WERI-Rb-1 (cell line): ENCODE data around the gene KLLN.
"Not testable (repeated sequence)": the region's sequence is repeated elsewhere in the genome, so short reads cannot be mapped to it uniquely, and the experiment has no call there.

Experiments used
- DNase-seq: peaks from one replicate; pipeline ENCODE4 v3.0.0-alpha.2; 2020
- H3K27ac ChIP-seq: fragments of 250-450 bp; sonication (Bioruptor Pico); 2 replicates; pipeline ENCODE4 v1.5.1; 2020; ENCODE audit warnings: mild to moderate bottlenecking, moderate library complexity
- H3K27me3 ChIP-seq: fragments of 250-450 bp; sonication (Bioruptor Pico); 2 replicates; pipeline ENCODE4 v1.5.1; 2021; ENCODE audit warnings: mild to moderate bottlenecking, low read depth, moderate library complexity; ENCODE audit not compliant: insufficient read depth, severe bottlenecking
- H3K36me3 ChIP-seq: fragments of 250-450 bp; sonication (Bioruptor Pico); 2 replicates; pipeline ENCODE4 v1.5.1; 2020; ENCODE audit warnings: mild to moderate bottlenecking, moderate library complexity
- H3K4me3 ChIP-seq: 2 replicates; pipeline ENCODE4 v1.5.1; 2011; ENCODE audit warnings: low read depth, mild to moderate bottlenecking, control low read depth, low read length
- H3K9me3 ChIP-seq: fragments of 250-450 bp; sonication (Bioruptor Pico); 2 replicates; pipeline ENCODE4 v1.5.1; 2021; ENCODE audit warnings: mild to moderate bottlenecking, moderate library complexity; ENCODE audit not compliant: severe bottlenecking
- CTCF ChIP-seq: IDR thresholded peaks from 2 replicates; pipeline ENCODE4 v1.5.1; 2011; ENCODE audit warnings: low read depth, mild to moderate bottlenecking, control low read depth, inconsistent platforms, low read length

The KLLN gene

GRCh38 chr10:87887146-87887545 is 23.8 kb upstream of the KLLN start:
- no peak overlapping the region for H3K4me3 ChIP-seq
- H3K36me3 ChIP-seq = peaks cover 4% of the 10 kb centered on the region; the same call in 1 of the 2 replicates
- no peak for DNase-seq

DNA sequence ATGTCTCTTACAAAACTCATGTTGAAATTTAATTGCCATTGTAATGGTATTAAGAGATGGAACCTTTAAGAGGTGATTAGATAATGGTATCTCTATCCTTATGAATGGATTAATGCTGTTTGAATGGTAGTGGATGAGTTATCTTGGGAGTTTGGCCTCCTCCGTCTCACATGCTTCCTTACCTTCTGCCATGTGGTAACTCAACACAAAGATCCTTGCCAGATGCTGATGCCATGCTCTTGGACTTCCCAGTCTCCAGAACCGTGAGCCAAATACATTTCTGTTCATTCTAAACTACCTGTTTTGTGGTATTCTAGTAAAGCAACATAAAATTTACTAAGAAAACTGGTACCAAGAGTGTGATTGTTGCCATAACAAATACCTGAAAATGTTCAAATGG is 23.3 kb upstream of the KLLN start:
- no peak for DNase-seq
- no peak overlapping the region for H3K27ac ChIP-seq
- TF ChIP-seq CTCF = no peak
- no peak overlapping the region for H3K4me3 ChIP-seq
- no peaks in the 10 kb centered on the region for H3K27me3 ChIP-seq
- peaks cover 4% of the 10 kb centered on the region; the same call in 1 of the 2 replicates for H3K36me3 ChIP-seq
- H3K9me3 ChIP-seq = peaks cover 5% of the 10 kb centered on the region

More at GRCh38 chr10:87887146-87887545, 23.8 kb upstream of the KLLN start:
- no peak for TF ChIP-seq CTCF
- Histone ChIP-seq H3K27me3 (no peaks in the 10 kb centered on the region), H3K27ac (no peak overlapping the region), H3K9me3 (peaks cover 5% of the 10 kb centered on the region)

DNA sequence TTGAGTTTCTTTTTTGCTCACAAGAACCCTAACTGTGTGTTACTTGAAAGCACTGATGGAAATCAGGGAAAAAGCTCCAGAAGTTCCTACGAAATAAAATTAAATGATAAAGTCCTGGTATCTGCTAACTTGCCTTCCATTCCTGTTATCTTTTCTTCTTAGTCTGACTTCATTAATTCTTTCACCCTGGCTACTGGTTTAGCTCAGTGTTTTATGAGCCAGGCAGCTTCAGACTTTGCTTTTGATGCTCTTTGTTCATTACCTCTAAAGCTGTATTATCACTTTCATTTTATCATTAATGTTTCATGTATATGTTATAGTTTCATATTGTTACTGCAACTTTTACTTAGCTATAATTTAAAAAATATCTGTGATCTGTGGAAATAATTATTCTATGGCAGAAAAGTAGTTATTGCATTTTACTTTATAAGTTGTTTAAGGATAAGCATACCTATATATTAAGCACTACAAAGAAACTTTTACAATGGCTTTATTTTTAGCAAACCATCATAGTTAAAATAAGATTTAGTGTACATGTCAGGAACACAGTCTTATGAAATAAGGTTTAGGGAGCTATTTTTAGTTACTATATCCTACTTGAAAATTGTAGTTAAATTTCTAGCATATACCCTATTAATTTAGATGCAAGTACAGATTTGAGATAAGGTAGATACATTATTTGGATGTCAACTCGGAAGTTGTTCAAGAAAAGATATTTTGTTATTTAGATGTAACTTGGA is 19.4 kb upstream of the KLLN start:
- peaks cover 8% of the 10 kb centered on the region for H3K9me3 ChIP-seq
- no peaks in the 10 kb centered on the region for H3K27me3 ChIP-seq
- H3K4me3 ChIP-seq = no peak overlapping the region
- DNase-seq = no peak
- no peak for TF ChIP-seq CTCF
- H3K27ac ChIP-seq = no peak overlapping the region
- peaks cover 4% of the 10 kb centered on the region for H3K36me3 ChIP-seq

DNA sequence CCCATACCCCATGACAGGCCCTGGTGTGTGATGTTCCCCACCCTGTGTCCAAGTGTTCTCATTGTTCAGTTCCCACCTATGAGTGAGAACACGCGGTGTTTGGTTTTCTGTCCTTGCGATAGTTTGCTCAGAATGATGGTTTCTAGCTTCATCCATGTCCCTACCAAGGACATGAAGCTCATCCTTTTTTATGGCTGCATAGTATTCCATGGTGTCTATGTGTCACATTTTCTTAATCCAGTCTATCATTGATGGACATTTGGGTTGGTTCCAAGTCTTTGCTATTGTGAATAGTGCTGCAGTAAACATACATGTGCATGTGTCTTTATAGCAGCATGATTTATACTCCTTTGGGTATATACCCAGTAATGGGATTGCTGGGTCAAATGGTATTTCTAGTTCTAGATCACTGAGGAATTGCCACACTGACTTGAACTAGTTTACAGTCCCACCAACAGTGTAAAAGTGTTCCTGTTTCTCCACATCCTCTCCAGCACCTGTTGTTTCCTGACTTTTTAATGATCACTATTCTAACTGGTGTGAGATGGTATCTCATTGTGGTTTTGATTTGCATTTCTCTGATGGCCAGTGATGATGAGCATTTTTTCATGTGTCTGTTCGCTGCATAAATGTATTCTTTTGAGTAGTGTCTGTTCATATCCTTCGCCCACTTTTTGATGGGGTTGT is 18.2 kb upstream of the KLLN start:
- H3K27ac ChIP-seq, H3K9me3 ChIP-seq, H3K4me3 ChIP-seq, DNase-seq, H3K36me3 ChIP-seq, H3K27me3 ChIP-seq: not testable (repeated sequence)

- Histone ChIP-seq H3K4me3 (no peak overlapping the region), H3K27ac (no peak overlapping the region), H3K27me3 (no peaks in the 10 kb centered on the region), H3K9me3 (peaks cover 3% of the 10 kb centered on the region), H3K36me3 (no peaks in the 10 kb centered on the region; the same call in 1 of the 2 replicates)
- no peak for DNase-seq
- no peak for TF ChIP-seq CTCF
Observed at GRCh38 chr10:87880336-87880735, 17.0 kb upstream of the KLLN start.

- no peak overlapping the region for H3K4me3 ChIP-seq
- no peaks in the 10 kb centered on the region for H3K27me3 ChIP-seq
- no peak for DNase-seq
- H3K27ac ChIP-seq = no peak overlapping the region
- TF ChIP-seq CTCF = no peak
- peaks cover 3% of the 10 kb centered on the region for H3K9me3 ChIP-seq
- H3K36me3 ChIP-seq = no peaks in the 10 kb centered on the region; the same call in 1 of the 2 replicates
Observed at GRCh38 chr10:87878664-87879459, 15.5 kb upstream of the KLLN start.
